GM19324 (cell line): ENCODE results near the gene ITPK1.

Source experiments
- ATAC-seq: cut with Tn5 transposase; IDR thresholded peaks from one replicate; pipeline ENCODE4 v1.9.1; 2021; ENCODE audit warnings: mild to moderate bottlenecking, moderate library complexity; ENCODE audit not compliant: unreplicated experiment, low FRiP score

Gene ITPK1

GRCh38 chr14:92980866-92981265 lies 134.9 kb downstream of the ITPK1 start:
- ATAC-seq = no peak

DNA sequence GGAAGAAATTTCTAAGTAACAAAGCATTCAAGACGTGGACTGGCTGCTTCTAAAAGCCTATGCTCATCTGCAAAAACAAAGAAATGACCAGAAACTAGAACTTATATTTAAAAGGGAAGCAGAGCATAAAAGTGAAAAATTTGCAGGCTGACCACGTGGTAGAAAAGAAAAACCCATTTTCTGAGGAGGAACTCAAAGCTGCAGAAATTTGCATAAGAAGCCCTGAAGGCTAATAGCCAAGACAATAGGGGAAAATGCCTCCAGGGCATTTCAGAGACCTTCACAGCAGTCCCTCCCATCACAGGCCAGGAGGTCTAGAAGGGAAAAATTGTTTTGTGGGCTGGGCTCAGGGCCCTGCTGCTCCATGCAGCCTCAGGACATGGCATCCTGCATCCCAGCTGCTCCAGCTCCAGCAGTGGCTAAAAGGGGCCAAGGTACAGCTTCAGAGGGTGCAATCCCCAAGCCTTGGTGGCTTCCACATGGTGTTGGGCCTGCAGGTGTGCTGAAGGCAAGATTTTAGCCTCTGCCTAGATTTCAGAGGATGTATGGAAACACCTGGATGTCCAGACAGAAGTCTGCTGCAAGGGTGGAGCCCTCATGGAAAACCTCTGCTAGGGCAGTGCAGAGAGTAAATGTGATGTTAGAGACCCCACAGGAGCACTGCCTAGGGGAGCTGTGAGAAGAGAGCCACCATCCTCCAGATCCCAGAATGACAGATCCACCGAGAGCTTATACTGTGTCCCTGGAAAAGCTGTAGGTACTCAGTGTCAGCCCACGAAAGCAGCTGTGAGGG lies 137.3 kb downstream of the ITPK1 start:
- no peak for ATAC-seq

DNA sequence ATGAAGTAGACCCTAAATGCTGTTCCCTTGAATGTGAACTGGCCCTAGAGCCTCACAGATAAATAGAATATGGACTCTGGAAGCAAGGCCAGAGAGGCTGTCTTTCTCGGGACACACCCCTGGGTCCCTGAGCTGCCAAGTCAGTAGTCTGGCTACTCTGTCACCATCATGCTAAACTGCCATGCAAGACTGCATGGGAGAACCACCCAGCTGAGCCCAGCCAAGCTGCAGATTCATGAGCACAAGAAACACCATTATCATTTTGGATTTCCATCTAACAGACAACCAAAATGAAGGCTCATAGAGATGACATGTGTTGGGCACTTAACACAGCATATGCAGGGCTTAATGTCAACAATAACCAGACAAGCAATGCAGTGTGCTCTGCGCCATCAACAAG lies 139.5 kb downstream of the ITPK1 start:
- no peak for ATAC-seq

GRCh38 chr14:92974541-92975345 lies 141.0 kb downstream of the ITPK1 start:
- no peak for ATAC-seq

- no peak for ATAC-seq
These were observed 141.8 kb downstream of the ITPK1 start for GRCh38 chr14:92973798-92974372.

GRCh38 chr14:92973261-92973797 lies 142.4 kb downstream of the ITPK1 start:
- no peak for ATAC-seq

- ATAC-seq = no peak
These were observed 144.0 kb downstream of the ITPK1 start for GRCh38 chr14:92971601-92972180.

GRCh38 chr14:92970271-92970670 lies 145.5 kb downstream of the ITPK1 start:
- no peak for ATAC-seq

DNA sequence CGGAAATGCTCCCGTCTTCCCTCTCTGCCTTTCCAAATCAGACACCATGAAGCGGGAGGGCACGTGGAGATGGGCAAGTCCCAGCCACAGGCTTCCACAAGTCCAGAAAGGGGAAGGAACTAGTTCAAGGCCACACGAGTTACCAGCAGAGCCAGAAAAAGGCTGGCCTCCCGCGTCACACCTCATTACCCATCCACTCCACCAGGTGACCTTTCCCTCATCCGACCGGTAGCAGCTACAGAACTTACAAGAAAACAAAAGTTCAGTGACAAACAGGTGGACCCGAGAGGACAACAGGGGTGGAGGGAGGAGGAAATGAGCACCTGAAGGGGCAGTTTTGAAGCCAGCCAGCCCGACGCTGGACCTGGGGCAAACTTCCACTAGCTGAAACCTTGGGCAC lies 145.9 kb downstream of the ITPK1 start:
- no peak for ATAC-seq

- no peak for ATAC-seq
These were observed 146.3 kb downstream of the ITPK1 start for GRCh38 chr14:92969430-92969829.

- no peak for ATAC-seq
These were observed 147.3 kb downstream of the ITPK1 start for GRCh38 chr14:92968291-92969020.

DNA sequence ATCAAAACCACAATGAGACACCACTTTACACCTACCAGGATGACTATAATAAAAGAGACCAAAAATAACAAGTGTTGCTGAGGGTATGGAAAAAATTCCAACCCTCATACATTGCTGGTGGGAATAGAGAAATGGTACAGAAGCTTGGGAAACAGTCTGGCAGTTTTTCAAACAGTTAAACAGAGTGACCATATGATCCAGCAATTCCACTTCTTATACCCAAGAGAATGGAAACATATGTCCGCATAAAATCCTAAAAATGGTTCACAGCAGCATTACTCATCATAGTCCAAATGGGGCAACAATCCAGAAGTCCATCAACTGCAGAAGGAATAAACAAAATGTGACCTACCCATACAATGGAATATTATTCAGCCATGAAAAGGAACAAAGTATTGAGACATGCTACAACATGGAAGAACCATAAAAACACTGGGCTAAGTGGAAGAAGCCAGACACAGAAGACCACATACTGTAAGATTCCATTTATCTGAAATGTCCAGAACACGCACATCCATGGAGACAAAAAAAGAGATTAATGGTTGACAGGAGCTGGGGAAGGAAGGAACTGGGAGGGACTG lies 148.3 kb downstream of the ITPK1 start:
- ATAC-seq = no peak

DNA sequence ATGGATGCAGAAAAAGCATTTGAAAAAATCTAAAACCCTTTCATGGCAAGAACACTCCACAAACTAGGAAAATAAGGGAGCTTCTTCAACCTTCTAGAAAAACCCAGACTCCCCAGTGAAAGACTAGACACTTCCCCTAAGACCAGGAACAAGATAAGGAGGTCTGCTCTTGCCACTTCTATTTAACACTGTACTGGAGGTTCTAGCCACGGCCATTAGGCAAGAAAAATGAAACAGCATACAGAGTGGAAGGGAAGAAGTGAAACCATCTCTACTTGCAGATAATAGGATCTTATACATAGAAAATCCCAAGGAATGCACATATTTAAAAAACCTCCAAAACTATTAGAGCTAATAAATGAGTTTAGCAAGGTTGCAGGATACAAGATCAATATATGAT lies 150.4 kb downstream of the ITPK1 start:
- ATAC-seq = no peak

DNA sequence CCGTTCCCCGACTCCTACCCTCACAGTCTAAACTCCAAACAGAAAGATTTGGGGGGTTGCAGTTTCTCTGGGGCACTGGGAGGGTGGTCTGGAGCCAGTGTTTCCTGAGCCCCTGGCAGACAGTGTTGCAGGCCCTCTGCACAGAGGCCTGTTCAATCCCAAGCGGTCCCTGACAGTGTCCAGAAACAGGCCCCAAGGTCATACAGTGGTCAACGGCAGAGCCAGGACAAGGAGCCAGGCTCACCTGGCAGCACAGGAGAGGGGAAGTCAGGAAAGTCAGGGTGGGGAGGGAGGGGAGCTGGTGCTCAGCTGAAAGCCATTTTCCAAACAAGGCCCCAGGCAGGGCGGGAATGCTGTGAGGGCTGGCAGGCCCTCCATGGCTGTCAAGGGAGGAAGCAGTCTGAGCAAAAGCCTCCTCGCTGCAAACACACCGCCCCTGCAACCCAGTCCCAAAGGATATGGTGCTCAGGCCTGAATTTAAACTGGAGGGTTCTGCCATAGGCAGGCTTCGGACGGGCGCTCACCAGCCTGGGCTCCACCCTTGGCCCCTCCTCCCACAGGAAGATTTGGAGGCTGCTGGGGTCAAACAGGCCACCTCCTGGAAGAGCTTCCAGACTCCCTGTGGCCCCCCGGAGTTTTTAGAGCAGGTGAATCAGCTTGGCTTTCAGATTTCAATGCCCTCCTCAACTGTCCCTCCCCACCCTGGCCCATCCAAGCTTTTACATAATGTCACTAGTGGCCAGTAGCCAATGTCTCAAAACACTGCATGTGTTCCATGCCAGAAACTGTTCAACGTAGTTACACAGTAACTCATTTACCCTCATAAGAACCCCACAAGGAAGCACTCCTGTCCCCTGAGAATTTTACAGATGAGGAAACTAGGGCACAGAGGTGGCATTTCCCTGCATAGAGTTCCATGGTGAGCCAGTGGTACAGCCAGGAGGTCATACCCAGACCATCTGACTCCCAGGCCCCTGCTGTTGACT lies 151.3 kb downstream of the ITPK1 start:
- ATAC-seq = no peak

GRCh38 chr14:92963301-92964123 lies 152.2 kb downstream of the ITPK1 start:
- ATAC-seq = no peak

- no peak for ATAC-seq
These were observed 153.0 kb downstream of the ITPK1 start for GRCh38 chr14:92962831-92963095.

DNA sequence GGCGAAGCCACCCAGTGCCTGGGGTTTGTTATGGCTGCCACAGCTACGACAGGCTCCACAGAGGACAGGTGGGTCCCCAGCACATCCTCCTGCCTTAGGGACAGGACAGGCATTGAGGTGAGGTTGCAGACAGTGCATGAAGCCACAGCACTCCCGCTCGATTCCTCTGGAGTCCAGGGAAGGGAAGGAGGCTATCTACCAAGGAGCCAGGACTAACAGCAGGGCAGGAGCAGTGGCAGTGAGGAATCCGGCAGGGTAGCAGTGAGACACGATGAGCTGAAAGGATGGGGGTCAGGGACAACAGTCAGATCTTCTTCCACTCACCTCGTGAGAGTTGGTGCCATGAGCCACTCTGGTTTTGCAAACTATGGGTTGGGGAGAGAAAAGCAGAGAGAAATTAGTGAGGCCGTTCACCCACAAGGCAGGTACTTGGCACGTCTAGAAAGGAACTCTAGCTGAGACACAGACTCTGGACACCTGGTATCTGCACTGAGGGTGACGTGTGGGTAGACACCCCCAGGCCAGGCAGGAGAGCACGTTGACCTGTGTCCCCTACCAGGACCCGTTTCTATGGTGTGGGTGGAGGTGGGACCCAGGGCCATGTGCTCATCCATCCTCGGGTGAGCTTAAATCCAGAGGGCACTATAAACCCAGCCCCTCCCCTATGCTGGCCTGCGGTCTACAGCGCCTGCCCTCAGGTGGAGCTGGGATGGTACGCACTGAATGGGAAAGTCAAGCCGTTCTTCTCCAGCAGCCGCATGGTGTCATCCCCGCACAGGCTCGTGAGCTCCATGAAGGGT lies 153.5 kb downstream of the ITPK1 start:
- ATAC-seq = no peak

GRCh38 chr14:92961567-92961855 lies 154.2 kb downstream of the ITPK1 start:
- ATAC-seq = no peak
